CMK (cell line): Measurements from ENCODE around the gene ZNF136.
A peak's percentile ranks its signal among the peaks of the same experiment; 100 is the strongest.

Experiments
- DNase-seq: peaks from one replicate; pipeline ENCODE4 v3.0.0-alpha.2; 2010; ENCODE audit warnings: low read depth

Gene ZNF136

DNA sequence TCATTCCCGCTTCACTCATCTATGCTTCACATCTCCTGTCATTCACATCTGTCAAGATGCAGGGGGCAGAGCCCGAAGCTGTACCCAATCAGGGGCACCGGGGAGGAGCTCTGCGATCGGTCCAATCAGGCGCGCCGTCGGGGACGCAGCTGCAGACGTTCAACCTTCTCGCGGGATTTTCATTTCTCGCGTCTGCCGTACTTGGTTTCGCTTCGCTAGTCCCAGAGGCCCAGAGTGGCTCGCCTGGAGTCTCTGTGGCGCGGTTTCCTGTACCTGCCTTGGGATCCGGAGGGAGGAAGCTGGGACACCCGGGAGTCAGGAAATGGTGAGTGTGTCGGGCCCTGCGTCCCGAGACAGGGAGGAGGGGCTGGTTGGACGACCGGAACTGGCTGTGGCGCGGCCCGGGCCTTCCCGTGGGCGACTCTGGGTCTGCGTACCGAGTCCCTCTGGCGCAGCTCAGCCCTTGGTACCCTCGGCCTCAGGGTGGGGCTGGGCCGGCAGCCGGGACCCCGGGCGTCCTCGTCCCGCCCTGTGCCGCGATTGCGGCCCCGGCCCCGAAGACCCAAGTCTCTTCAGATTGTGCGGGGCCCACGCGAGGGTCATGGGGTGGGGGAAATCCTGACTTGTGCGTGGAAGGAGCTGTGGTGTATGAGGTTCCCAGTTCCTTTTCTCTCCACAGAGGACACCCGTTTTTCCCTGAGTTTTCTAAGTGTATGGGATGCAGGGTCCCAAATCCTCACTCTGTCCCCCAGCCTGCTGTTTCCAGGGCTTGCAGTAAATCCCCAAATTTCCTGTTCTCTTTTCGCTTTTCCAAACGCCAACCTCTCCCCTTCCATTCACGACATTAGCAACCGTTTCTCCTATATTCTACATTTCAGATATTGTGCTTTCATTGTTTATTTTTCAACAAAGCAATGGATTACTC lies at the start of gene ZNF136:
Gene ZNF136, plus strand, starts transcription at position 215 of the 925 bp plus-strand sequence. Its CDS starts 108 bp downstream, at position 323.
- DNase-seq = peak; percentile 83

GRCh38 chr19:12113121-12113520 lies 49.8 kb upstream of the ZNF136 start:
- no peak for DNase-seq

- DNase-seq = no peak
Measured at GRCh38 chr19:12117201-12117970, 45.5 kb upstream of the ZNF136 start.

DNA sequence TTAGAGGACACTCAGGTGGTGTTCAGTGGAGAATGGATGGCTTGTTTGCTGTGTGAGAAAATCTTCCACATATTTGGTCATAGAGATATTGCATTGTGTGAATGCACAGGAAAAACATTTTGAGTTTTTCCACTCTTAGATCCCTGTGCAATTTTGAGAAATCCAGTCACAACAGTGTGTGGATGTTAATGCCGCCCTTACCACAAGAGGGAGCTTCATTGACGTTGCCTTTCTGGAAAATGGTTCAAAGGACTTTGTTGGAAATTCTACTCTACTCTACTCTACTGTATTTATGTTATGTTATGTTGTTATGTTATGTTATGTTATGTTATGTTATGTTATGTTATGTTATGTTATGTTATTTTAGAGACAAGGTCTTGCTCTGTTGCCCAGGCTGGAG lies 36.2 kb upstream of the ZNF136 start:
- DNase-seq = no peak

- DNase-seq = no peak
Measured at GRCh38 chr19:12133069-12133468, 29.8 kb upstream of the ZNF136 start.

DNA sequence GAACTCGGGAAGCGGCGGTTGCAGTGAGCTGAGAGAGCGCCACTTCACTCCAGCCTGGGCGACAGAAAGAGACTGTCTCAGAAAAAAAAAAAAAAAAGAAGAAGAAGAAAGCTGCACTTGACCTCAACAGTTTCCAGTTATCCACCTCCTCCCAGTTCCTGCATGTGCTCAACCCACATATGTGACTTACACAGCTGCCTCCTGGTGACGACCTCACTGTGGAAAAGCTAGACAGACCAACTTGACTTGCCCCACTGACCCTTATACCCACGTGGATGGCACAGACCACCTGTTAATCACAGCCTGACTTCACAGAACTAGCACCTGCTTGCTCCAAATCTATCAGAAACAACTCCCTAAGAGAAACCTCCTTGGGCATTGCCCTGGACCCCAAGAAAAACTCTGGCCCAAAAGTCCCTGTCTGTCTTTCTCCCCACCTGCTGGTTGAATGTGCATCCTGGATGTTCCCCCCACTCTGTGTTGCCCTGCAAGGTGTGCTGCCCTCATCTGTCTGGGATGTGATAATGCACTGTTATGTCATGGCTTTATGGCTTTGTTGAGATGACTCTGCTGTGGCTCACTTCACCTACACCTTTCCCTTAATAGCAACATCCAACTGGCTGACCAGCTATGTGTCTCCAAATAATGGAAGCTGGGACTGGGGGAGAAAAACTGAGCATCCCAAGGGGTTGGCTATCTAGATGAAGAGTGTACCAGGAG lies 25.5 kb upstream of the ZNF136 start:
- DNase-seq = no peak

GRCh38 chr19:12139269-12139668 lies 23.6 kb upstream of the ZNF136 start:
- DNase-seq = no peak

- DNase-seq = peak; percentile 89
Measured at GRCh38 chr19:12139885-12140544, 22.9 kb upstream of the ZNF136 start, which contains the start of gene ZNF20. Gene ZNF20, minus strand, starts transcription at chr19:12140350. Its CDS starts 168 bp downstream, at chr19:12140182.

DNA sequence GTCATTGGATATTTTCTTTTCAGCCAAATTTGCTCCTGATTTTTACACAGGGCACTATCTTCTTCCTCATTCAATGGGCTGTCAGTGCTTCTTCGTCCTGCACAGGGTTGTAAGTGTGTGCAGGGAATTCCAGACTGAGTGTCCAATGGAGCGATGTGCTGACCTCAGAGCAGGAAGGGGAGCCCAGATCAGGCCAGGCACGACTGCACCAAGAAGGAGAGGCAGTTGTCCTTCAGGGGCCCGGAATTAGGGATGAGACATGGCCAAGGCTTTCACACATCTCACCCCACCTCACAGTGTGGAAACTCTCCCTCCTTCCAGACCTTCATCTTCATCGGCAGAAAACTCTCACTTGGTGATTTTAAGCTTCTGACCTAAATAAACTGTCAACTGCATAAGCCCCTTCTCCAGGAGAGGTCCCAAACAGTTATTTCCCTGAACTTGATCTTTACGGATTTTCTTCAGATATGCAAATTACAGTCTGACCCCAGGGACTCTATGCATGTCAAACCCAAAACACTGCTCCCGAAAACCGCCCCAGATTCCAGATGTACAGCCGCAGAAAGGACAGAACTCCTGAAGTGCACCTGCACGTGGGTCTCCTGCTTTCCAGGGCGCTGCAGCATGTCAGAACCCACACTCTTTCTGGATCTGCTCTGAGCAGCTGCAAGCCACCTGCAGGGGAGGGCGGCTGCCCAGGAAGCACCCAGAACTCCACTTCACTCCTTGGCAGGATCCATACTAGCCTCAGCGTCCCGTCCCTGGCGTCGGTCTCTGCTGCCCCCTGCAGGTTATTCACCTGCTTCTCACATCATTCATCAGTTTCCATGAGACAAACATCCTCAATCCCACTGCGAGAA lies 22.1 kb upstream of the ZNF136 start:
- peak; percentile 76 for DNase-seq

DNA sequence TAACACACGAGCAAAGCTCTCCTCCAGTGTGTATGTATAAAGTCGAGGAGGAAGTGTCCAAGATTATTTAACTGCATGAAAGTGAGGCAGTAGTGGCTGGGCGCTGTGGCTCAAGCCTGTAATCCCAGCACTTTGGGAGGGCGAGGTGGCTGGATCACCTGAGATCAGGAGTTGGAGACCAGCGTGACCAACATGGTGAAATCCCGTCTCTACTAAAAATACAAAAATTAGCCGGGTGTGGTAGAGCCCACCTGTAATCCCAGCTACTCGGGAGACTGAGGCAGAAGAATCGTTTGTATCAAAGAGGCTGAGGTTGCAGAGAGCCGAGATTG lies 21.5 kb upstream of the ZNF136 start:
- DNase-seq = no peak

GRCh38 chr19:12145348-12145747 lies 17.5 kb upstream of the ZNF136 start:
- DNase-seq = no peak

DNA sequence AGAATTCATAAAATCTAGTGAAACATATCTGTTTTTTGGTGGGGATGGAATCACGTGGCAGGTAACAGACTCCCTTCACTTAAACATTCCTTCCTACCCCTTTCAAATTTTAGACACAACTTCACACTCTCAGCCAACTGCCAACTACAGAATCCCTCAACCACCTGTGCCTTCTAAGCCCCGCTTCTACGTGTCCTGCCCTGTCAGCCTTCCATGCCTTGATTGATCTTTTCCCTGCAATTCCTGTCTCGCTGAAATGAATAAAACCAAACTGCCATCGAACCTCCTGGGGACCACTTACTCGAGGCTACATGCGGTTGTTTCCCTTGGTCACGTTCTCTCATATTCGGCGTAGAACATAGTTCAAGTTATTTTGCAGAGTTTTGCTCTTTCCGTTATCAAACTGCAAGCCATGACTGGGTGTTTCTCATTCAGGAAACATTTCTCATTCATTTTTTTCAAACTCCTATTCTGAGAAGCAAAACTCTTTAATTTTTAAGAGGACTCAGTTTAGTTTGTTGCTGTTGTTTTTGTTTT lies 7.5 kb upstream of the ZNF136 start:
- no peak for DNase-seq

- DNase-seq = peak; percentile 72
Measured at GRCh38 chr19:12156223-12157058, 6.5 kb upstream of the ZNF136 start, which contains the start of gene ZNF625. Gene ZNF625, minus strand, starts transcription at chr19:12156734. Its CDS starts 176 bp downstream, at chr19:12156558.

- DNase-seq = no peak
Measured at GRCh38 chr19:12159773-12160414, 3.0 kb upstream of the ZNF136 start.

DNA sequence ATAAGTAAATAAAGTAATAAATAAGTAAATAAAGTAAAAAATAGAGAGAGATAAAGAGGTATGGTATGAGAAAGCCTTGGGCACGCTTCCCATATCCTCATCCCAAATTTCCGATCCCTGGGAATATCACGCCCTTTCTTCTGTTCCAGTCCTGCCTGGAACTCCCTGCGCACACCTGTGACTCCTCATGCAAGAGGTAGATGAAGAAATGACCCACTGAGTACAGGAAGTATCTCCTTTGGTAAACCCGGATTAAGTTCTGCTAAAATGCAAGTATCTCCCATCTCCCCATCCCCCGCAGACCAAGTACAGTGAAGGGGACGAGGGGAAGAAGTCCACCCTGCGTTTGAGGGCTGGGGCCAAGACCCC lies 399 bp upstream of the ZNF136 start:
- no peak for DNase-seq

GRCh38 chr19:12163826-12164225 lies 930 bp downstream of the ZNF136 start:
- no peak for DNase-seq

GRCh38 chr19:12166626-12167025 lies 3.7 kb downstream of the ZNF136 start:
- DNase-seq = no peak

DNA sequence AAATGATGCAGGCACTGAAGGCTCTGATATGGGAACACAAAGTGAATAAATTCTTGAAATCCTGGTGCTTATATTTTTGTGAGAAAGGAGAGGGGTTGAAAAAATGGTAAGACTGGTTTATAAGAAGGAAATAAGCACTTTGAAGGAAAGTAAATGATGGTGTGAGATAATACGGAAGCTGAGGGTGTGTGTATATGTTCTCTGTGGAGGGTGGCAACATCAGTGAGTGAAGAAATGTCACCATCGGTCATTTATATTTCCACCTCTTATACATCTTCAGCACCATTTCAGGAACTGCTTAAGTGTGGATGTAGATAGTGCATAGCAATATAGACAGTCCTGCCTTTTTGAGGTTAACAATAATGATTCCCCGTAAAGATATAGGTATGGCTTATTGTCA lies 17.5 kb downstream of the ZNF136 start:
- DNase-seq = no peak

- no peak for DNase-seq
Measured at GRCh38 chr19:12187625-12188024, 24.7 kb downstream of the ZNF136 start.
